PC-3 (cell line): ENCODE results near the gene CMTM1. TPM values are rescaled to one million over a fixed set of nuclear protein-coding genes. Genes with fewer than 3 reads are reported as not detected.

Experiments used
- ATAC-seq: fragments of 200-7000 bp; cut with Tn5 transposase; 2 replicates; pipeline ENCODE4 v1.9.1; 2020; ENCODE audit warnings: mild to moderate bottlenecking, moderate library complexity
- BruUV-seq: library from RNA; stranded (reverse); fragments of 400-500 nt; replicated peaks from 2 replicates; lab custom pipeline; 2021; lab: Mats Ljungman, UMichigan
- CTCF ChIA-PET: fragments of 300-600 bp; sonication (Branson Sonifier 250); formaldehyde crosslinking; loops from one replicate; lab custom pipeline; 2022; ENCODE audit warnings: antibody characterized with exemption; lab: Charles Lee
- POLR2A ChIA-PET: fragments of 300-600 bp; sonication (Branson Sonifier 250); formaldehyde crosslinking; loops from one replicate; lab custom pipeline; 2022; ENCODE audit warnings: antibody characterized with exemption; ENCODE audit not compliant: unreplicated experiment; lab: Charles Lee
- DNase-seq: peaks from one replicate; pipeline ENCODE4 v3.0.0-alpha.2; 2015
- H2AFZ ChIP-seq: fragments of 300-600 bp; sonication (generic); 2 replicates; pipeline ENCODE4 v1.6.0; 2016; ENCODE audit warnings: antibody characterized with exemption, low read length
- H3F3A ChIP-seq: fragments of 300-600 bp; sonication (generic); one replicate; pipeline ENCODE4 v1.6.0; 2017; ENCODE audit warnings: antibody characterized with exemption, low read length, control low read depth, mild to moderate bottlenecking; ENCODE audit not compliant: unreplicated experiment
- H3K27ac ChIP-seq: fragments of 300-600 bp; sonication (generic); 2 replicates; pipeline ENCODE4 v1.5.1; 2016; ENCODE audit warnings: mild to moderate bottlenecking, low read length
- H3K27me3 ChIP-seq: fragments of 300-600 bp; sonication (generic); 2 replicates; pipeline ENCODE4 v1.6.1; 2016; ENCODE audit warnings: low read length, mixed read lengths
- H3K36me3 ChIP-seq: fragments of 300-600 bp; sonication (generic); 2 replicates; pipeline ENCODE4 v1.6.1; 2016; ENCODE audit warnings: low read depth, mixed run types, low read length, mixed read lengths
- H3K4me1 ChIP-seq: fragments of 300-600 bp; sonication (generic); 2 replicates; pipeline ENCODE4 v1.5.1; 2016; ENCODE audit warnings: low read length; ENCODE audit not compliant: insufficient read depth
- H3K4me2 ChIP-seq: fragments of 300-600 bp; sonication (generic); 2 replicates; pipeline ENCODE4 v1.6.0; 2016; ENCODE audit warnings: low read length
- H3K4me3 ChIP-seq: fragments of 300-600 bp; sonication (generic); 2 replicates; pipeline ENCODE4 v1.5.1; 2016; ENCODE audit warnings: mild to moderate bottlenecking, low read length, mixed read lengths
- H3K79me2 ChIP-seq: fragments of 300-600 bp; sonication (generic); 2 replicates; pipeline ENCODE4 v1.6.1; 2017; ENCODE audit warnings: low read length, mixed read lengths
- H3K9ac ChIP-seq: fragments of 300-600 bp; sonication (generic); 2 replicates; pipeline ENCODE4 v1.6.0; 2016; ENCODE audit warnings: mild to moderate bottlenecking, low read length
- H3K9me2 ChIP-seq: fragments of 300-600 bp; sonication (generic); replicated peaks from 2 replicates; pipeline ENCODE4 v1.6.1; 2016; ENCODE audit warnings: mixed run types, low read length, mixed read lengths
- H3K9me3 ChIP-seq: fragments of 300-600 bp; sonication (generic); 2 replicates; pipeline ENCODE4 v1.6.1; 2016; ENCODE audit warnings: low read length, mixed read lengths
- H4K20me1 ChIP-seq: fragments of 300-600 bp; sonication (generic); 2 replicates; pipeline ENCODE4 v1.6.1; 2016; ENCODE audit warnings: low read length, mixed read lengths
- CTCF ChIP-seq: fragments of 300-600 bp; sonication (generic); conservative IDR thresholded peaks from 2 replicates; pipeline ENCODE4 v1.5.1; 2017; ENCODE audit warnings: antibody characterized with exemption, low read depth, mild to moderate bottlenecking, low read length
- EZH2 ChIP-seq: fragments of 300-600 bp; sonication (generic); IDR thresholded peaks from one replicate; pipeline ENCODE4 v1.6.1; 2017; ENCODE audit warnings: antibody characterized with exemption, mild to moderate bottlenecking, low read length; ENCODE audit not compliant: unreplicated experiment
- EZH2phosphoT487 ChIP-seq: fragments of 300-600 bp; sonication (generic); IDR thresholded peaks from 2 replicates; pipeline ENCODE4 v1.6.1; 2018; ENCODE audit warnings: mild to moderate bottlenecking, antibody characterized with exemption, low read length, borderline replicate concordance
- intact Hi-C: fragments of 100-400 bp; cut with micrococcal nuclease; formaldehyde crosslinking; loops from 2 replicates; pipeline ENCODE4 v1.9.0; 2023
- total RNA-seq: library from RNA; depleted of rRNA; stranded (reverse); fragments of >200 nt; gene quantifications from 2 replicates; pipeline ENCODE4 v1.2.3, GENCODE V29; 2014

The CMTM1 gene
- total RNA-seq, 1 experiment from 2014 or later: 1.4 TPM

GRCh38 chr16:66562409-66562808 lies 3.8 kb upstream of the CMTM1 start:
- no peaks in the 10 kb centered on the region for H3K9me3 ChIP-seq
- intact Hi-C loops: loop anchor here (2.0 kb wide), 1 partner anchor 42 kb away; the partner anchor contains the start of gene CMTM3
- no peak overlapping the region for H3K4me3 ChIP-seq
- H2AFZ ChIP-seq: no peak overlapping the region
- ChIA-PET POLR2A (no interaction called here), CTCF (interaction anchor here (0.6 to 1.0 kb wide), 2 partner anchors 311 to 1243 kb away, joined by 3 to 4 read pairs; no protein-coding TSS in a partner anchor)
- H3K9me2 ChIP-seq: no peaks in the 10 kb centered on the region
- no peaks in the 10 kb centered on the region for H3K79me2 ChIP-seq
- H3K27ac ChIP-seq: peak overlapping the region; percentile 46
- H3K4me1 ChIP-seq: no peaks in the 10 kb centered on the region
- H4K20me1 ChIP-seq: no peaks in the 10 kb centered on the region
- BruUV-seq: no TSS peak
- no peaks in the 10 kb centered on the region for H3K27me3 ChIP-seq
- H3K4me2 ChIP-seq: no peak overlapping the region
- DNase-seq (no peak), ATAC-seq (no peak)
- no peaks in the 10 kb centered on the region for H3F3A ChIP-seq
- TF ChIP-seq CTCF (peak; percentile 40; the same call in 1 of the 2 replicates), EZH2phosphoT487 (no peak), EZH2 (no peak)
- H3K36me3 ChIP-seq: no peaks in the 10 kb centered on the region
- H3K9ac ChIP-seq: peak overlapping the region; percentile 17; the same call in 1 of the 2 replicates

- intact Hi-C loops: loop anchor here (2.0 kb wide), 1 partner anchor 42 kb away; the partner anchor contains the start of gene CMTM3
- H3K4me2 ChIP-seq: no peak overlapping the region
- POLR2A ChIA-PET: interaction anchor here (0.7 kb wide), 1 partner anchor 268 kb away, joined by 3 read pairs; the partner anchor contains the start of gene NAE1
Observed at GRCh38 chr16:66562986-66563385, 3.3 kb upstream of the CMTM1 start.

More at GRCh38 chr16:66562986-66563385, 3.3 kb upstream of the CMTM1 start:
- BruUV-seq: no TSS peak
- Histone ChIP-seq H3K4me3 (no peak overlapping the region), H3K4me1 (no peaks in the 10 kb centered on the region), H3K9me3 (no peaks in the 10 kb centered on the region), H2AFZ (no peak overlapping the region), H3K27ac (no peak overlapping the region), H3K9me2 (no peaks in the 10 kb centered on the region), H3F3A (no peaks in the 10 kb centered on the region), H3K36me3 (no peaks in the 10 kb centered on the region), H3K9ac (no peak overlapping the region), H3K27me3 (no peaks in the 10 kb centered on the region), H3K79me2 (no peaks in the 10 kb centered on the region), H4K20me1 (no peaks in the 10 kb centered on the region)
- DNase-seq (no peak), ATAC-seq (no peak)
- CTCF ChIA-PET: interaction anchor here (1.0 kb wide), 1 partner anchor 310 kb away, joined by 4 read pairs; no protein-coding TSS in a partner anchor
- TF ChIP-seq EZH2 (no peak), EZH2phosphoT487 (no peak), CTCF (no peak)
